ENCODE measurements around the gene CIART.
"Not testable (repeated sequence)": the region's sequence is repeated elsewhere in the genome, so short reads cannot be mapped to it uniquely, and the experiment has no call there.

CIART gene

GRCh38 chr1:150281758-150282557 is at the start of gene CIART:
Gene CIART, plus strand, starts transcription at chr1:150282554. Its CDS starts 714 bp downstream, at chr1:150283268.
- DNase-seq: peak; percentile 100

GRCh38 chr1:150232921-150233320 is 49.4 kb upstream of the CIART start:
- DNase-seq: not testable (repeated sequence)

- no peak for DNase-seq
These were observed 48.7 kb upstream of the CIART start for GRCh38 chr1:150233359-150234308.

GRCh38 chr1:150234309-150234565 is 48.1 kb upstream of the CIART start:
- DNase-seq: no peak

- peak; percentile 62 for DNase-seq
These were observed 47.6 kb upstream of the CIART start for GRCh38 chr1:150234566-150235293.

DNA sequence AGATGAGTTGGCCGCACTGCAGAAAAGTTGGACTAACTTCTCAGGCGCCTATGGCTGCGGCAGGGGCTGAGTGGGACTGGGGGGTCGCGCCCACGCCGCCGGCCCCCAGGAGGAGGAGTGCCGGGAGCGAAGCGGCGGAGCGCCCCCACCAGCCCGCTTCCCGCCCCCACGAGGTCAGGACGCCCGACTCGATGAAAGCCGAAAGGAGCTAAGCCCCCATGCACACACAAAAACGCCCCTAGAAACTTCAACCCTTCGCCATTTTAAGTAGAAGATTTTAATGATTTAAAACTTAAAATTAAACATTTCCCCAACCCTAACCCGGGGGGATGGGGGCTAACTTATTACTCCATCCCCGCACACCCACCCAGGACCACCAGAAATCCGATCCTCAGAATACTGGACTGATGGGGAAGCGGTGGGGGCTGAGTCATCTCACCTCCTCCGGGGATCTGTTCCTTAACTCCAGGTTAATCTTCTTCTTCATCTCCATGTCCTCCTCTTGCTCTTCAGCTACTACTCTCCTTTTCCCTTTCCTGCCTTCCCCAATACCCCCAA is 47.0 kb upstream of the CIART start:
- no peak for DNase-seq

GRCh38 chr1:150235852-150236613 is 46.3 kb upstream of the CIART start, which contains the start of gene ANP32E:
Gene ANP32E, minus strand, starts transcription at chr1:150236112. Its CDS starts 326 bp downstream, at chr1:150235786.
- peak; percentile 100 for DNase-seq

DNA sequence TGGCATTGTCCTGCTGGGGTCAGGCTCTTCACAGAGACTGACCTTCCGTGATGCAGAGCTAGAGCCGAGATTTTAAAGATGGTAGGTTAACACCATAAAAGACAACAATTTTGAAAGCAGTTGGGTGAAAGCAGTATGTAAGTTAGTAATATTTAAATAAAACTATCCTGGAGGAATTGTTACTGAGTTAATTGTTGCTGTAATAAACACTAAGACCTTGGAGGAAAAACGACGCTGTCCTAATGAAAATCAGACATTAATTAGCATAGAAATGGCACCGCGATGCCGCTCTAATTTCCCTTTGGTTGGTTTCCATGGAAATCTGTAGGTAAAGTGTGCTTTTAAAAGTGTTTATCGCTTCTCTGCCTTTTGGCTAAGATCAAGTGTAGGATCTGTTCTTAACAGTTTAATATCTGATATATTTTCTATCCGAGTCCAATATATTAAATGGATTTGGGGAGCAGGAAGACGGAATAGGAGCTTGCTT is 45.7 kb upstream of the CIART start:
- DNase-seq: no peak

GRCh38 chr1:150237176-150237575 is 45.2 kb upstream of the CIART start:
- DNase-seq: not testable (repeated sequence)

DNA sequence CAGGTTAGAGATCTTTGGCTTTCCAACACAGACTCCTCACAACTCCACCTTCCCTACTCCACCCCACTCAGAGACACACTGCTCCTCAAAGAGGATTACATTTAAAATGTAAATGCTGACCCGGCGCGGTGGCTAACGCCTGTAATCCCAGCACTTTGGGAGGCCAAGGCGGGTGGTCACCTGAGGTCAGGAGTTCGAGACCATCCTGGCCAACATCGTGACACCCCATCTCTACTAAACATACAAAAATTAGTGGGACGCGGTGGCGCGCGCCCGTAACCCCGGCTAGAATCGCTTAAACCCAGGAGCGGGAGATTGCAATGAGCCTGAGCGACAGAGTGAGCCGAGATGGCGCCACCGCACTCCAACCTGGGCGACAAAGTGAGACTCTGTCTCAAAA is 44.6 kb upstream of the CIART start:
- no peak for DNase-seq

DNA sequence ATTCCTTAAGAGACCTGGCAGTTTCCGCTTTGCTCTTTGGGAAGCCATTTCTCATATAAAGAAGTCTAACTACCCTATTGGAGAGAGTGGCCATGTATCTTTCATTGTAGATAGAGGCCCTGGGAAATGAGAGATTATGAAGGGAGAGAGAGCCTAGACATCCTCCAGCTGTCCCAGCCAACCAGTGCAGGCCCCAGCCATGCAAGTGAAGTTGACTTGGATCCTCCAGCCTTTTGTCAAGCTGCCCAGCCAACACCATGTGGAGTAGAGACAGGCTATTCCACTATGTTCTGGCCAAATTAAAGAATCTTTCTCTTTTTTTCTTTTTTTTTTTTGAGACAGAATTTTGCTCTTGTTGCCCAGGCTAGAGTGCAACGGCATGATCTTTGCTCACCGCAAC is 39.4 kb upstream of the CIART start:
- DNase-seq: no peak

GRCh38 chr1:150249936-150250335 is 32.4 kb upstream of the CIART start:
- no peak for DNase-seq

DNA sequence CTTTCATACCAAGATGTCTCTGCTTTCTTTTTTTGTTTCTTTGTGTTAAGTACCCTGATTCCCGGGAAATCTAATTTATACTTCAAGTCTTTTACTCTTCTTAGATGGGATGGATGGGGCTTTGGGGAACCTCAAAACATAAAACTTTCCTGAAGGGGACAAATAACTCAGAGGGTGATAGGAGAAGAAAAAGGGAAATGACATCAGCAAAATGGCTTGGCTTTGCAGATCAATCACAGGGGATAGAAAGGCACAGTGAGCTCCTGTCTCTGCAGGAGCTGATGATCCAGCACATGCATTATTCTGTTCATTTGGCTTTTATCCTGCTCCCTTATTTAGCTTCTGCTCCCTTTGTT is 26.2 kb upstream of the CIART start:
- DNase-seq: peak; percentile 67

DNA sequence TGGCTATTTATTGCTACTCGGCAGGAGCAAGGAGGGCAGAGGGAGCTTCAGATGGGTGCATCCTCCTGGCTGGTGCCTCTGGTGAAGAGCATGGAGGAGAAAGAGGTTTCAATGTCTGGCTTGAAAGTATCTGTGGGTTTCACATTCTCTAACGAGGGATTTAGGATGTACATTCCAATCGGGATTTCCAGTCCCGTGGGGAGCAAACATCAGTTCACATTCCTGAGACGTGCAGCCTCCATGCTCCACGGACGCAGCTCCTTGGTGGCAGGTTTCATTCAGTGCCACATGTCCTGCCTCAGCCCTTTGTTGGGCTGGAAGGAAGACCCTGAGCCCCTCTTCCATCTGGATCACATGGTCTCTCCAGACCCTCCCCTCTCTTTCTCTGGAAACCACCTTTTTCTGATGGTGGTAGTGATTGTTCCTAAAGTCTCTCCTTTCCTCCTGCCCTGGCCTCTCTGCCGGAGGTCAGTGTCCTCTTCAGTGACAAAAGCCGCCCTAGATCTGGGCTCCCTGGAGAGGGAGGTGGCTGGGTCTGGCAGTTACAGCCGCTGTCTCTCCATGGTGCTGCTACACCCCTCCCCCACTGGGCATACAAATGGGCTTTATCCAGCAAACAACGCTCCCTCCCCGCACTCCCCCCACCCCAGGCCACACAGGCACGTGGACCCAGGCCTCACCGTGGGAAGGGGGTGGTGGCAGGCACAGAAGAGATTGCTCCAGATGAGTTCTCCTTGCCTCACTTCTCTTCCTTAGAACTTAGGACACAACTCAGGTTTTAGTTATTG is 25.6 kb upstream of the CIART start:
- DNase-seq: peak; percentile 23

GRCh38 chr1:150257624-150258585 is 24.4 kb upstream of the CIART start, which contains the start of gene CA14:
Gene CA14, plus strand, starts transcription at chr1:150257774. Its CDS starts 355 bp downstream, at chr1:150258129.
- DNase-seq: no peak

GRCh38 chr1:150259217-150259616 is 23.1 kb upstream of the CIART start:
- no peak for DNase-seq

DNA sequence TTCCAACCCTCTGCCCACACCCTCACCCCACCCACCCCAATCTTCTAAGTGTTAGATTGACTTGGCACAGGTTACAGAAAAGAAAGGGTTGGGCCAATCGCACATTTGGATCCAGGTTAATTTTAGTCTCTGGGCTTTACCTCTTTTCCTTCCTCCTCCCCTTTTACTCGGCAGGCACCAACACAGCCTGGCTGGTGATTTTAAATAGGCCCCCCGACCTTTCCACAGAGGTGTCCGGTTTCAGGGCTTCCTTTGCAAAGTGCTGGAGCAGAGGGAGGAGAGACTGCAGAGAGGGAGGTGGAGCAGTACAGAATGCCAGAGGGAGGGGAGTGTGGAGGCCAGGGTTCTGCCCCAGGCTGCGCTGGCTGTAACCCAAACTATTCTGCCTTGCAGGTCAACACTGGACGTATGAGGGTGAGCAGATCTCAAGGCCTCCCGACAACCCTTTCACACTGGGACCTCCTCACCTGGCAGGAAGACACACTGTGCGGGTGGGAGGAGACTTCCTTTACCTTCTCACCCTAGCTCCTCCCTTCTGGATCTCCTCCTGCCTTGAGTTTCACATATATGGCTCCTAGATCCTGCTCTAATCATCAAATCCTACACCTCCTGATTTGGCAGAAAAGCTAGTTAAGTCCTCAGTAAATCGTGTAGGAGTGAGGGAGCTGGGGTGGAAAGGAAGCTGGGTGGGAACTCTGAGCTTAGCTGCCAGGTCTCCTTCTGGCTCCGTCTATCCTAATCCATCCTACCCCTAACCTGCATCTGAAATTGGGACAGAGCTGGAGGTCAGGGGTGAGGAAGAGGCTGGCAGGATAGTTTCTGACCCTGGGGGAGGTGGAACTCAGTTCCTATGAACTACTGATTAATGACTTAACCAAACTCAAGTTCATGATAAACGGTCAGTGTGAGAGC is 22.3 kb upstream of the CIART start:
- DNase-seq: peak; percentile 43

GRCh38 chr1:150261367-150261766 is 21.0 kb upstream of the CIART start:
- no peak for DNase-seq

Data from NCI-H1092 treated with DMSO at 0.1 percent for 48 hours (cell line).